Gastroesophageal sphincter (tissue), 3 donors: ENCODE measurements around the gene MED16.

Source experiments
- CTCF ChIP-seq, 4 experiments: fragments of 200-600 bp in 2 of 4; fragments of 450-650 bp in 2 of 4; sonication (generic) in 1 of 4; IDR thresholded peaks; one replicate each; pipeline ENCODE4 v1.5.1; 2017 to 2019; ENCODE audit warnings: antibody characterized with exemption in 4 of 4, mild to moderate bottlenecking in 2 of 4, moderate library complexity in 2 of 4
- EP300 ChIP-seq: sonication (generic); formaldehyde crosslinking; IDR thresholded peaks from one replicate; pipeline ENCODE4 v1.6.1; 2017; ENCODE audit warnings: antibody characterized with exemption, mild to moderate bottlenecking
- POLR2A ChIP-seq, 2 donors: fragments of 450-650 bp; IDR thresholded peaks; one replicate each; pipeline ENCODE4 v1.6.1; 2017; ENCODE audit warnings: antibody characterized with exemption in 2 of 2, mild to moderate bottlenecking in 2 of 2, moderate library complexity in 1 of 2
- POLR2AphosphoS5 ChIP-seq: sonication (generic); formaldehyde crosslinking; IDR thresholded peaks from one replicate; pipeline ENCODE4 v1.6.1; 2017; ENCODE audit warnings: antibody characterized with exemption

GRCh38 chr19:937259-937694 lies 44.3 kb upstream of the MED16 start:
- TF ChIP-seq CTCF (IDR thresholded peaks at IDR 0.05) (no peak), EP300 (no peak), POLR2A (IDR thresholded peaks at IDR 0.05) (no peak), POLR2AphosphoS5 (no peak)
